ENCODE results near the gene KMT5B. TPM values are rescaled to one million over a fixed set of nuclear protein-coding genes. Genes with fewer than 3 reads are reported as not detected.

KMT5B gene
- total RNA-seq, 1 experiment from 2014 or later, result 39.2 TPM

GRCh38 chr11:68159161-68159560, 53.9 kb downstream of the KMT5B start:
- TF ChIP-seq CTCF (IDR thresholded peaks at IDR 0.05; ENCODE audit: unreplicated experiment), result no peak
- CTCF ChIA-PET, result no interaction called here
- no peak for DNase-seq
- Mint-ChIP-seq H3K4me3 (ENCODE audit: low read depth, unreplicated experiment) (no peak overlapping the region), H3K27ac (ENCODE audit: unreplicated experiment) (no peak overlapping the region), H3K27me3 (ENCODE audit: unreplicated experiment) (no peaks in the 10 kb centered on the region), H3K9me3 (ENCODE audit: low read depth, unreplicated experiment) (no peaks in the 10 kb centered on the region), H3K4me1 (ENCODE audit: low read depth, unreplicated experiment) (no peaks in the 10 kb centered on the region), H3K36me3 (ENCODE audit: insufficient read depth, unreplicated experiment) (peaks cover 11% of the 10 kb centered on the region)
- BruUV-seq (replicated peaks), result no TSS peak
- intact Hi-C loops (cut with micrococcal nuclease; ENCODE audit: unreplicated experiment), result loop anchor here (5.0 kb wide), 1 partner anchor 42 kb away; no protein-coding TSS in a partner anchor

- BruUV-seq (replicated peaks), result no TSS peak
- TF ChIP-seq CTCF (IDR thresholded peaks at IDR 0.05; ENCODE audit: unreplicated experiment), result no peak
- CTCF ChIA-PET, result no interaction called here
- no peaks in the 10 kb centered on the region for H3K4me1 Mint-ChIP-seq (ENCODE audit: low read depth, unreplicated experiment)
- no peaks in the 10 kb centered on the region for H3K9me3 Mint-ChIP-seq (ENCODE audit: low read depth, unreplicated experiment)
- intact Hi-C loops (cut with micrococcal nuclease; ENCODE audit: unreplicated experiment), result loop anchor here (5.0 kb wide), 1 partner anchor 41 kb away; no protein-coding TSS in a partner anchor
- H3K4me3 Mint-ChIP-seq (ENCODE audit: low read depth, unreplicated experiment), result no peak overlapping the region
- H3K27ac Mint-ChIP-seq (ENCODE audit: unreplicated experiment), result no peak overlapping the region
- no peak for DNase-seq
- no peaks in the 10 kb centered on the region for H3K27me3 Mint-ChIP-seq (ENCODE audit: unreplicated experiment)
- peaks cover 12% of the 10 kb centered on the region for H3K36me3 Mint-ChIP-seq (ENCODE audit: insufficient read depth, unreplicated experiment)
Measured at GRCh38 chr11:68158580-68158979, 54.5 kb downstream of the KMT5B start.

GRCh38 chr11:68153742-68154141, 59.4 kb downstream of the KMT5B start:
- BruUV-seq (replicated peaks), result no TSS peak
- CTCF ChIA-PET, result interaction anchor here (0.7 kb wide), 1 partner anchor 1307 kb away, joined by 3 read pairs; no protein-coding TSS in a partner anchor
- H3K4me3 Mint-ChIP-seq (ENCODE audit: low read depth, unreplicated experiment), result no peak overlapping the region

GRCh38 chr11:68150037-68150436, 63.1 kb downstream of the KMT5B start:
- DNase-seq, result peak; percentile 78
- Mint-ChIP-seq H3K4me1 (ENCODE audit: low read depth, unreplicated experiment) (peaks cover 35% of the 10 kb centered on the region), H3K4me3 (ENCODE audit: low read depth, unreplicated experiment) (no peak overlapping the region), H3K27me3 (ENCODE audit: unreplicated experiment) (no peaks in the 10 kb centered on the region), H3K27ac (ENCODE audit: unreplicated experiment) (no peak overlapping the region), H3K36me3 (ENCODE audit: insufficient read depth, unreplicated experiment) (peaks cover 23% of the 10 kb centered on the region), H3K9me3 (ENCODE audit: low read depth, unreplicated experiment) (no peaks in the 10 kb centered on the region)
- no peak for TF ChIP-seq CTCF (IDR thresholded peaks at IDR 0.05; ENCODE audit: unreplicated experiment)
- intact Hi-C loops (cut with micrococcal nuclease; ENCODE audit: unreplicated experiment), result no loop called here
- CTCF ChIA-PET, result interaction anchor here (0.7 kb wide), 1 partner anchor 32 kb away, joined by 8 read pairs; no protein-coding TSS in a partner anchor
- BruUV-seq (replicated peaks), result no TSS peak

More at GRCh38 chr11:68153742-68154141, 59.4 kb downstream of the KMT5B start:
- peaks cover 3% of the 10 kb centered on the region for H3K36me3 Mint-ChIP-seq (ENCODE audit: insufficient read depth, unreplicated experiment)
- H3K27ac Mint-ChIP-seq (ENCODE audit: unreplicated experiment), result no peak overlapping the region
- no peaks in the 10 kb centered on the region for H3K9me3 Mint-ChIP-seq (ENCODE audit: low read depth, unreplicated experiment)
- peaks cover 5% of the 10 kb centered on the region for H3K4me1 Mint-ChIP-seq (ENCODE audit: low read depth, unreplicated experiment)
- H3K27me3 Mint-ChIP-seq (ENCODE audit: unreplicated experiment), result no peaks in the 10 kb centered on the region
- no peak for DNase-seq
- intact Hi-C loops (cut with micrococcal nuclease; ENCODE audit: unreplicated experiment), result no loop called here
- TF ChIP-seq CTCF (IDR thresholded peaks at IDR 0.05; ENCODE audit: unreplicated experiment), result no peak
